Endodermal cell (in vitro differentiated cells): ENCODE data around the gene GPR62. TPM values are rescaled to one million over a fixed set of nuclear protein-coding genes. Genes with fewer than 3 reads are reported as not detected.

Experiments
- DNase-seq: peaks from one replicate; pipeline ENCODE4 v3.0.0-alpha.2; 2017
- H3K27ac ChIP-seq: 2 replicates; pipeline ENCODE4 v1.5.1; 2013; ENCODE audit warnings: mild to moderate bottlenecking, low read depth, low read length, moderate library complexity
- H3K27me3 ChIP-seq: 2 replicates; pipeline ENCODE4 v1.6.1; 2013; ENCODE audit warnings: mild to moderate bottlenecking, low read length, moderate library complexity; ENCODE audit not compliant: insufficient read depth, control insufficient read depth, poor library complexity, severe bottlenecking
- H3K36me3 ChIP-seq: 2 replicates; pipeline ENCODE4 v1.7.0; 2013; ENCODE audit warnings: mild to moderate bottlenecking, low read length, moderate library complexity; ENCODE audit not compliant: control insufficient read depth, insufficient read depth
- H3K4me1 ChIP-seq: one replicate; pipeline ENCODE4 v1.7.0; 2013; ENCODE audit warnings: low read length; ENCODE audit not compliant: control insufficient read depth, insufficient read depth
- H3K4me3 ChIP-seq: 2 replicates; pipeline ENCODE4 v1.5.1; 2013; ENCODE audit warnings: mild to moderate bottlenecking, low read length, moderate library complexity
- H3K9ac ChIP-seq: 2 replicates; pipeline ENCODE4 v1.6.1; 2013; ENCODE audit warnings: mild to moderate bottlenecking, low read length, moderate library complexity; ENCODE audit not compliant: poor library complexity, severe bottlenecking; ENCODE audit errors: extremely low read depth
- H3K9me3 ChIP-seq: 2 replicates; pipeline ENCODE4 v1.6.1; 2013; ENCODE audit warnings: mild to moderate bottlenecking, low read length, moderate library complexity; ENCODE audit not compliant: control insufficient read depth
- H3K27ac Mint-ChIP-seq: 2 replicates; pipeline ENCODE4 v1.8.0; 2020; ENCODE audit warnings: mixed read lengths
- H3K27me3 Mint-ChIP-seq: 2 replicates; pipeline ENCODE4 v1.8.0; 2021; ENCODE audit warnings: mild to moderate bottlenecking, mixed read lengths; ENCODE audit not compliant: insufficient read depth
- H3K36me3 Mint-ChIP-seq: 2 replicates; pipeline ENCODE4 v1.8.0; 2020; ENCODE audit warnings: low read depth, mixed read lengths
- H3K4me1 Mint-ChIP-seq: 2 replicates; pipeline ENCODE4 v1.8.0; 2020; ENCODE audit warnings: mixed read lengths
- H3K4me3 Mint-ChIP-seq: 2 replicates; pipeline ENCODE4 v1.8.0; 2020; ENCODE audit warnings: mild to moderate bottlenecking, moderate library complexity, mixed read lengths
- H3K9me3 Mint-ChIP-seq: 2 replicates; pipeline ENCODE4 v1.8.0; 2020; ENCODE audit warnings: mild to moderate bottlenecking, mixed read lengths
- CTCF ChIP-seq: fragments of 200-600 bp; sonication (generic); conservative IDR thresholded peaks from 2 replicates; pipeline ENCODE4 v1.5.0; 2021; ENCODE audit warnings: antibody characterized with exemption, mild to moderate bottlenecking
- WGBS, 2 experiments: methylation state at CpG; one replicate each; pipeline versions ENCODE4 v1.1.5 to v1.1.7; 2013; ENCODE audit warnings: missing lambda C conversion rate in 2 of 2, mixed read lengths in 1 of 2; ENCODE audit not compliant: insufficient coverage in 1 of 2, insufficient read length in 1 of 2; 5-methylcytosine and 5-hydroxymethylcytosine counted together
- total RNA-seq, 2 donors: library from RNA; stranded (reverse); fragmentation: NEBNext Ultra II Directional in 1 of 2; extraction: Animal tissue kit (Norgen Biotek cat#: 25700) in 1 of 2; gene quantifications; 2 replicates in 1 of 2; 3 replicates in 1 of 2; pipeline ENCODE4 v1.2.1, GENCODE V29; 2021

GPR62 gene
- total RNA-seq, 2 donors from 2014 or later: 0.40 to 0.44 TPM

GRCh38 chr3:51937611-51938450, 17.4 kb upstream of the GPR62 start:
- Histone ChIP-seq H3K27ac (no peak overlapping the region), H3K9me3 (no peaks in the 10 kb centered on the region), H3K9ac (no peak overlapping the region), H3K4me1 (peaks cover 6% of the 10 kb centered on the region), H3K36me3 (peaks cover 67% of the 10 kb centered on the region), H3K4me3 (peak overlapping the region; percentile 99), H3K27me3 (no peaks in the 10 kb centered on the region)
- H3K9me3 Mint-ChIP-seq: no peaks in the 10 kb centered on the region
- H3K27ac Mint-ChIP-seq: peak overlapping the region; percentile 40
- 87 to 94% methylated on average over 8 to 13 of the region's 13 CpGs for WGBS, 2 experiments
- peaks cover 72% of the 10 kb centered on the region for H3K36me3 Mint-ChIP-seq
- TF ChIP-seq CTCF: no peak
- no peak for DNase-seq
- H3K4me3 Mint-ChIP-seq: peak overlapping the region; percentile 84
- H3K4me1 Mint-ChIP-seq: peaks cover 33% of the 10 kb centered on the region
- no peaks in the 10 kb centered on the region for H3K27me3 Mint-ChIP-seq

GRCh38 chr3:51938780-51939425, 16.3 kb upstream of the GPR62 start:
- Histone ChIP-seq H3K36me3 (peaks cover 57% of the 10 kb centered on the region), H3K27me3 (no peaks in the 10 kb centered on the region), H3K9ac (no peak overlapping the region), H3K4me1 (peaks cover 6% of the 10 kb centered on the region), H3K9me3 (no peaks in the 10 kb centered on the region), H3K27ac (no peak overlapping the region), H3K4me3 (peak overlapping the region; percentile 99)
- DNase-seq: peak; percentile 20
- Mint-ChIP-seq H3K36me3 (peaks cover 61% of the 10 kb centered on the region), H3K27ac (peak overlapping the region; percentile 64), H3K4me3 (peak overlapping the region; percentile 84), H3K9me3 (no peaks in the 10 kb centered on the region), H3K27me3 (no peaks in the 10 kb centered on the region), H3K4me1 (peaks cover 33% of the 10 kb centered on the region)
- WGBS, 2 experiments: 92 to 98% methylated on average over 8 to 9 of the region's 9 CpGs
- no peak for TF ChIP-seq CTCF

- H3K36me3 ChIP-seq: peaks cover 38% of the 10 kb centered on the region
- Mint-ChIP-seq H3K9me3 (no peaks in the 10 kb centered on the region), H3K27ac (peak overlapping the region; percentile 73), H3K36me3 (peaks cover 42% of the 10 kb centered on the region), H3K4me3 (peak overlapping the region; percentile 84), H3K27me3 (peaks cover 2% of the 10 kb centered on the region), H3K4me1 (peaks cover 33% of the 10 kb centered on the region)
- H3K27ac ChIP-seq: no peak overlapping the region
- H3K27me3 ChIP-seq: no peaks in the 10 kb centered on the region
- H3K9ac ChIP-seq: peak overlapping the region; percentile 68
- DNase-seq: no peak
- no peaks in the 10 kb centered on the region for H3K9me3 ChIP-seq
- no peak for TF ChIP-seq CTCF
- H3K4me1 ChIP-seq: peaks cover 6% of the 10 kb centered on the region
- peak overlapping the region; percentile 99 for H3K4me3 ChIP-seq
- 30% methylated on average over 12 to 13 of the region's 13 CpGs for WGBS, 2 experiments
Measured at GRCh38 chr3:51940648-51941462, 14.3 kb upstream of the GPR62 start.
